ENCODE results near the gene RAD51B. TPM values are rescaled to one million over a fixed set of nuclear protein-coding genes. Genes with fewer than 3 reads are reported as not detected.

The RAD51B gene
- total and polyA plus RNA-seq, 2 of the 13 experiments (the other 11 are each of a cell fraction or from before 2014, with no cell fraction given), result 7.0 to 9.5 TPM

DNA sequence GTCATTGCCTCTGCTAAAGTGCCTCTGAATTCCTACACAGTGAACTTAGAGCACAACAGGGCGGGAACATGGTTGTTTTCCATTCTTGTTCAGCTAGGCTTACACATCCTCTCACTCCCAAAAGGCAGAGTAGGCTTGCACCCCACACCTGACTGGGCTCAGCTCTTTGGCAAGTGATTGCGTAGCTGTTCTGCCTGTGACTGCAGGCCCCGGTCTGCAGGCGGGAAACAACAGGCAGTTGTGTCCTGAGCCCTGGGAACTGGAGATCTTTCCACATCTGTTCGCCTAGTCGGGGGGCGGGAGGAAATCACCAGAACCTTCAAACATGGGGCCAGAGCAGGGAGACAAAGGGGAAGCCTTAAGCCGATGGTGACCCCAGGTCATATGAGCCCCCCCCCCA is 698.6 kb downstream of the RAD51B start (continued):
- TF ChIP-seq, protein P1, sequence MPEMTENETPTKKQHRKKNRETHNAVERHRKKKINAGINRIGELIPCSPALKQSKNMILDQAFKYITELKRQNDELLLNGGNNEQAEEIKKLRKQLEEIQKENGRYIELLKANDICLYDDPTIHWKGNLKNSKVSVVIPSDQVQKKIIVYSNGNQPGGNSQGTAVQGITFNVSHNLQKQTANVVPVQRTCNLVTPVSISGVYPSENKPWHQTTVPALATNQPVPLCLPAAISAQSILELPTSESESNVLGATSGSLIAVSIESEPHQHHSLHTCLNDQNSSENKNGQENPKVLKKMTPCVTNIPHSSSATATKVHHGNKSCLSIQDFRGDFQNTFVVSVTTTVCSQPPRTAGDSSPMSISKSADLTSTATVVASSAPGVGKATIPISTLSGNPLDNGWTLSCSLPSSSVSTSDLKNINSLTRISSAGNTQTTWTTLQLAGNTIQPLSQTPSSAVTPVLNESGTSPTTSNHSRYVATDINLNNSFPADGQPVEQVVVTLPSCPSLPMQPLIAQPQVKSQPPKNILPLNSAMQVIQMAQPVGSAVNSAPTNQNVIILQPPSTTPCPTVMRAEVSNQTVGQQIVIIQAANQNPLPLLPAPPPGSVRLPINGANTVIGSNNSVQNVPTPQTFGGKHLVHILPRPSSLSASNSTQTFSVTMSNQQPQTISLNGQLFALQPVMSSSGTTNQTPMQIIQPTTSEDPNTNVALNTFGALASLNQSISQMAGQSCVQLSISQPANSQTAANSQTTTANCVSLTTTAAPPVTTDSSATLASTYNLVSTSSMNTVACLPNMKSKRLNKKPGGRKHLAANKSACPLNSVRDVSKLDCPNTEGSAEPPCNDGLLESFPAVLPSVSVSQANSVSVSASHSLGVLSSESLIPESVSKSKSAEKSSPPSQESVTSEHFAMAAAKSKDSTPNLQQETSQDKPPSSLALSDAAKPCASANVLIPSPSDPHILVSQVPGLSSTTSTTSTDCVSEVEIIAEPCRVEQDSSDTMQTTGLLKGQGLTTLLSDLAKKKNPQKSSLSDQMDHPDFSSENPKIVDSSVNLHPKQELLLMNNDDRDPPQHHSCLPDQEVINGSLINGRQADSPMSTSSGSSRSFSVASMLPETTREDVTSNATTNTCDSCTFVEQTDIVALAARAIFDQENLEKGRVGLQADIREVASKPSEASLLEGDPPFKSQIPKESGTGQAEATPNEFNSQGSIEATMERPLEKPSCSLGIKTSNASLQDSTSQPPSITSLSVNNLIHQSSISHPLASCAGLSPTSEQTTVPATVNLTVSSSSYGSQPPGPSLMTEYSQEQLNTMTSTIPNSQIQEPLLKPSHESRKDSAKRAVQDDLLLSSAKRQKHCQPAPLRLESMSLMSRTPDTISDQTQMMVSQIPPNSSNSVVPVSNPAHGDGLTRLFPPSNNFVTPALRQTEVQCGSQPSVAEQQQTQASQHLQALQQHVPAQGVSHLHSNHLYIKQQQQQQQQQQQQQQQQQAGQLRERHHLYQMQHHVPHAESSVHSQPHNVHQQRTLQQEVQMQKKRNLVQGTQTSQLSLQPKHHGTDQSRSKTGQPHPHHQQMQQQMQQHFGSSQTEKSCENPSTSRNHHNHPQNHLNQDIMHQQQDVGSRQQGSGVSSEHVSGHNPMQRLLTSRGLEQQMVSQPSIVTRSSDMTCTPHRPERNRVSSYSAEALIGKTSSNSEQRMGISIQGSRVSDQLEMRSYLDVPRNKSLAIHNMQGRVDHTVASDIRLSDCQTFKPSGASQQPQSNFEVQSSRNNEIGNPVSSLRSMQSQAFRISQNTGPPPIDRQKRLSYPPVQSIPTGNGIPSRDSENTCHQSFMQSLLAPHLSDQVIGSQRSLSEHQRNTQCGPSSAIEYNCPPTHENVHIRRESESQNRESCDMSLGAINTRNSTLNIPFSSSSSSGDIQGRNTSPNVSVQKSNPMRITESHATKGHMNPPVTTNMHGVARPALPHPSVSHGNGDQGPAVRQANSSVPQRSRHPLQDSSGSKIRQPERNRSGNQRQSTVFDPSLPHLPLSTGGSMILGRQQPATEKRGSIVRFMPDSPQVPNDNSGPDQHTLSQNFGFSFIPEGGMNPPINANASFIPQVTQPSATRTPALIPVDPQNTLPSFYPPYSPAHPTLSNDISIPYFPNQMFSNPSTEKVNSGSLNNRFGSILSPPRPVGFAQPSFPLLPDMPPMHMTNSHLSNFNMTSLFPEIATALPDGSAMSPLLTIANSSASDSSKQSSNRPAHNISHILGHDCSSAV (CRISPR knock-in tag; IDR thresholded peaks at IDR 0.05; ENCODE audit: borderline replicate concordance), result no peak

DNA sequence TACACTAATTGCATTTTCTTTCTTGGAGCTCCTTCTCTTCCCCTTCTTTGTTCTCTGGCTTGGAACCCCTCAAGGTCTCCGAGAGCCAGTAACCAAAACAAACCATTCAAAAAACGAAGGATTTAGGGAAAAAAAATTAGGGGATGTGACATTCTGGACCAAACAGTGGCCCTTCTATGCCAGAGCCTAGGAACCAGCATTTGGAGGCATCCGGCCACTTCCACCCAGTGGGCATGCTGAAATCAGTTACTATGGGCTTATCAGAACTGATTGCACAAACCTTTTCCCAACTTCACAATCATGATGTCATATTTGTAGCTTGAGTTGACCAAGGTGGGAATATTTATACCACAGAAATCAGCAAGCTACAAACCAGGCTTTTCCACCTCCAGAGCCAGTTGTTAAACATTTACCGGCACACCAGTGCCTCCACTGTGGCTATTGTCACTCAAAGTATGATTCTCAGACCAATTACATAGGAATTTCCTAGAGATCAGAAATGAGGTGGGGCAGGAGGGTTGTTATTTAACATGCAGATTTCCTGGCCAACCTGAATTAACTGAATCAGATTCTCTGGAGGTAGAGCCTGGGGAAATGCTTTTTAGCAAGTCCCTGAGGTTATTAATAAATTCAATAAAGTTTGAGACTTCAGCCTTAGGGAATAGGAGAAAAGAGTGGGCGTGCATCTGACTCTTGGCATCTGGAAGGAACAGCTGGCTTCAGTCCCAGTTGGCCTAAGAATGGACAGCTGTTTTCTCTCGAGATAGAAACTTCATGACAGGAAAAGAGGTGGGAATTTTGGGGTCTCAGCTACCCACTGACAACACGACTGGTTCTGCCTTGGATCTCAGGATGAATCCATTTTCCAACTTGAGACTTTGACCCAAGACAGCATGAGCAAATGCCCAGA is 699.4 kb downstream of the RAD51B start:
- FAIRE-seq, result no peak
- DNase-seq (ENCODE audit: low spot score), result no peak
- no TSS peak for BruUV-seq (replicated peaks)
- Histone ChIP-seq H3K4me2 (ENCODE audit: low read depth, low read length) (peak overlapping the region; percentile 68), H4K20me1 (ENCODE audit: insufficient read depth, low read length) (no peaks in the 10 kb centered on the region), H3K9me3 (ENCODE audit: low read length) (no peaks in the 10 kb centered on the region), H3K36me3 (replicated peaks in 1 of 2; ENCODE audit: control insufficient read depth in 1 of 2, insufficient read depth in 2 of 2, low read length in 2 of 2) (no peaks in the 10 kb centered on the region), H3K4me1 (ENCODE audit: insufficient read depth, low read length) (peaks cover 67% of the 10 kb centered on the region), H3K9ac (ENCODE audit: insufficient read depth, low read depth, low read length) (no peak overlapping the region), H3K79me2 (ENCODE audit: insufficient read depth, low read length) (no peaks in the 10 kb centered on the region), H3K27me3 (ENCODE audit: control insufficient read depth in 1 of 2, insufficient read depth in 2 of 2, low read length in 2 of 2) (no peaks in the 10 kb centered on the region), H2AFZ (ENCODE audit: low read length) (no peak overlapping the region), H3K27ac (ENCODE audit: extremely low read length, insufficient read depth, low read length) (no peak overlapping the region), H3K4me3 (replicated peaks in 1 of 3; ENCODE audit: insufficient read depth in 1 of 3, low read depth in 2 of 3, low read length in 3 of 3) (peak overlapping the region in 1 of 3 experiments; percentile 42; a peak in 1 of 6 replicates)
- CTCF ChIA-PET (ENCODE audit: low intra/inter-chr PET ratio, low total read pairs), result no interaction called here
- intact Hi-C loops (cut with micrococcal nuclease; ENCODE audit: unreplicated experiment), result no loop called here
- WGBS (ENCODE audit: low lambda C conversion rate), result 44% methylated on average over 7 of the region's 7 CpGs
- ATAC-seq, result no peak
- POLR2A ChIA-PET, result interaction anchor here (0.6 to 1.4 kb wide), 2 partner anchors 47 to 139 kb away, joined by 3 to 4 read pairs; no protein-coding TSS in a partner anchor
- in situ Hi-C loops (cut with HindIII; ENCODE audit: extremely low pct_ligation_motif_present, low pct_unique_long_range_greater_than_20kb), result no loop called here
- 0 out of 2 replicates have a peak, but pooled peaks have one; percentile 22 for TF ChIP-seq HDAC1 (CRISPR knock-in tag; IDR thresholded peaks at IDR 0.05)
- peak; percentile 55 for TF ChIP-seq ATF7 (IDR thresholded peaks at IDR 0.05)
- TF ChIP-seq ATF7 (CRISPR knock-in tag; IDR thresholded peaks at IDR 0.05), result no peak
- TF ChIP-seq, protein P2, sequence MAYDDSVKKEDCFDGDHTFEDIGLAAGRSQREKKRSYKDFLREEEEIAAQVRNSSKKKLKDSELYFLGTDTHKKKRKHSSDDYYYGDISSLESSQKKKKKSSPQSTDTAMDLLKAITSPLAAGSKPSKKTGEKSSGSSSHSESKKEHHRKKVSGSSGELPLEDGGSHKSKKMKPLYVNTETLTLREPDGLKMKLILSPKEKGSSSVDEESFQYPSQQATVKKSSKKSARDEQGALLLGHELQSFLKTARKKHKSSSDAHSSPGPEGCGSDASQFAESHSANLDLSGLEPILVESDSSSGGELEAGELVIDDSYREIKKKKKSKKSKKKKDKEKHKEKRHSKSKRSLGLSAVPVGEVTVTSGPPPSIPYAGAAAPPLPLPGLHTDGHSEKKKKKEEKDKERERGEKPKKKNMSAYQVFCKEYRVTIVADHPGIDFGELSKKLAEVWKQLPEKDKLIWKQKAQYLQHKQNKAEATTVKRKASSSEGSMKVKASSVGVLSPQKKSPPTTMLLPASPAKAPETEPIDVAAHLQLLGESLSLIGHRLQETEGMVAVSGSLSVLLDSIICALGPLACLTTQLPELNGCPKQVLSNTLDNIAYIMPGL (CRISPR knock-in tag; IDR thresholded peaks at IDR 0.05; ENCODE audit: borderline replicate concordance in 1 of 2, low read depth in 1 of 2), result no peak
- no peak for TF ChIP-seq SSRP1 (CRISPR knock-in tag; IDR thresholded peaks at IDR 0.05)
- 0 out of 2 replicates have a peak, but pooled peaks have one; percentile 69 for TF ChIP-seq ZNF850 (CRISPR knock-in tag; conservative IDR thresholded peaks at IDR 0.05)
- TF ChIP-seq ATRX (CRISPR knock-in tag; IDR thresholded peaks at IDR 0.05; ENCODE audit: borderline replicate concordance), result no peak
- no peak for TF ChIP-seq RNF2 (conservative IDR thresholded peaks at IDR 0.05; ENCODE audit: low read depth)
- no peak for TF ChIP-seq ZNF33A (CRISPR knock-in tag; IDR thresholded peaks at IDR 0.05; ENCODE audit: borderline replicate concordance)
- TF ChIP-seq RARA (CRISPR knock-in tag; IDR thresholded peaks at IDR 0.05), result 0 out of 2 replicates have a peak, but pooled peaks have one; percentile 5

All from HepG2 (cell line).